HFF-Myc (cell line): ENCODE results near the gene ULK4.

Experiments used
- DNase-seq: peaks from one replicate; pipeline ENCODE4 v3.0.0-alpha.2; 2011; ENCODE audit warnings: low read depth; ENCODE audit errors: extremely low read depth
- H3K4me3 ChIP-seq: replicated peaks from 2 replicates; pipeline ENCODE4 v1.5.1; 2011; ENCODE audit warnings: low read depth, mild to moderate bottlenecking, control low read depth, low read length
- CTCF ChIP-seq: IDR thresholded peaks from 2 replicates; pipeline ENCODE4 v1.5.1; 2012; ENCODE audit warnings: mild to moderate bottlenecking, low read depth, low read length, control low read depth; ENCODE audit errors: missing control alignments

ULK4 gene

GRCh38 chr3:41327718-41328117 lies 634.2 kb downstream of the ULK4 start:
- DNase-seq = no peak
- TF ChIP-seq CTCF = no peak
- no peak overlapping the region for H3K4me3 ChIP-seq

- no peak overlapping the region for H3K4me3 ChIP-seq
- DNase-seq = no peak
- TF ChIP-seq CTCF = no peak
These were observed 637.8 kb downstream of the ULK4 start for GRCh38 chr3:41324156-41324475.

DNA sequence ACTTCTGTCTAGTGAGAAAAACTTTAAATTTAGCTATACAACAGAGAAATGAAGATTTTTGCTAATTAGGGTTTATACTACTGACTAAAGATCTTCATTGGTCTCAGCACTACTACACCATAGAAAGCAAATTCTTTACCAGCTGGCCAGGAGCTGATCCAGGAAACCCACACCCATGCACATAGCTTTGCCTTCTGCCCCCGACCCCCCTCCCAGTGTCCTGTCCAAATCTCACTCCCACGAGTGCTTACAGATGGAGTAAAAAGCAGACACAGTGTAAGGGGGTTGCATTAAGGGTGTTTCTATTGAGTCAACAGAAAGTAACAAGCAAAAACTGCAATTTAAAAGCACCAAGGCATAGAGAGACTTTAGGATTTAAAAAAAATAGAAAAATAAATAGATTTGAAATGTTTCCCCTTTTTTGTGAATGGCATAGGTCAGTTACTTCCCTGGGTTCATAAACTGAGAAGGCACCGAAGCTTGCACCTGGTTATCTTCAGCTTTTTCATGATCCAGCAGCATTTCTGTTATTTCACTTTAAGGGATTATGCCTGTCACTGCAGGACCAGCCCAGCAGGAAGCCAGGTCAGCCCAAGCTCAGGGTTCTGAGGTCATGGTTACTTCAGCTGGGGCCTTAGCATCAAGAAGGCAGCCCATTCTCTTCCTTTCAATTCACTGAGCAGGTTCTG lies 638.3 kb downstream of the ULK4 start:
- no peak overlapping the region for H3K4me3 ChIP-seq
- no peak for TF ChIP-seq CTCF
- no peak for DNase-seq

GRCh38 chr3:41321642-41321980 lies 640.3 kb downstream of the ULK4 start:
- no peak overlapping the region for H3K4me3 ChIP-seq
- no peak for TF ChIP-seq CTCF
- no peak for DNase-seq

DNA sequence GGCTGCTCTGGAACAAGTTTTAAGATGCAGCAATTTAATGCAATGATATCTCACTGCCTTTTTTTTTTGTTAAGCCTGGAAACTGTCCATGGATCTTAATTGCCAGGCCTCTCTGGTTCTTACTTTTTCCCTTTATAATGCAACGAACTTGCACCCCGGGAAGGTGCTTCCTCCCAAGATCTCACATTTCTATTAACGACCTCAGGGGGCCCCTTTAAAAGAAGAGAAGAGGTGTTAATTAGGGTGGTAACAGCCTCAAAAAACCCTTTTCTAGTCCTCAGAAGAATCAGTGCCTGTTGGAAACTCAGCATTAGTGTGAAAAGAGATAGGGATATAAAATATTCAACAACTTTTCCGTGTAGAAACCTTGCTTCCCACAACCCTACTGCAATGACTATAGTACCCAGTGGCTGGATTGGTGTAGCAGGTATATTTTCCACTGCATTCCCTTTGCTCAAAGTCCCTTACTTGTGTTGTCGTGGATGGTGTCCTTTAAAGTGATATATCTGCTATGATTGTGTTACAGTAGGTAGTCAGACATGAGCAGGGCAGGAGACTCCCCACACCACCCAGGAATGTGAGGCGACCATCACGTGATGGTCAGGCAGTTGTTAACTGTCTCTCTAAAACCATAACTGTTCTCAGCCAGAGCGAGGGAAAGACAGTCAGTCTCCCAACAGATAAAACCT lies 640.8 kb downstream of the ULK4 start:
- H3K4me3 ChIP-seq = no peak overlapping the region
- no peak for DNase-seq
- TF ChIP-seq CTCF = no peak

DNA sequence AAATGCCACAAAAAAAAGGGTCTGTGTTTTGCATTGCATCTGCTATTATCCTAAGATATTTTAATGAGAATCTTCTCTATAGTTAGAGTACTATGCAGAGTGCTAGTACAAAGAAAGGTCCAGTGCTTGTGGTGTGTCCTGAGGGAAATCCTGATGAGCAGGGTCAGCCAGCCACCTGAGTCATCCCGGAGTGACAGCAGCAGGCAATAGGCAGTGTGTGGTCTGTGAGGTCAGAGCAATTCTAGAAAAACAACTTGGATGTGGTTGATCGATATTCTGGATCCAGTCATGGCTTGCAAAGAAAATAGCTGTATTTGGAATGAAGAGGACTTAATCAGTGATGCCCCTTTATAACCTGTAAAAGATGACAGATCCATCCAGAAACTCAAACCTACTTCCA lies 643.4 kb downstream of the ULK4 start:
- H3K4me3 ChIP-seq = no peak overlapping the region
- TF ChIP-seq CTCF = no peak
- DNase-seq = no peak

- no peak overlapping the region for H3K4me3 ChIP-seq
- TF ChIP-seq CTCF = no peak
- no peak for DNase-seq
These were observed 644.2 kb downstream of the ULK4 start for GRCh38 chr3:41317718-41318117.
